Measurements from ENCODE around the gene ZFYVE9. TPM values are rescaled to one million over a fixed set of nuclear protein-coding genes. Genes with fewer than 3 reads are reported as not detected.

Gene ZFYVE9
- total and polyA plus RNA-seq, 2 of the 8 experiments (the other 6 are each of a cell fraction or from before 2014, with no cell fraction given), result 5.8 to 26.5 TPM

DNA sequence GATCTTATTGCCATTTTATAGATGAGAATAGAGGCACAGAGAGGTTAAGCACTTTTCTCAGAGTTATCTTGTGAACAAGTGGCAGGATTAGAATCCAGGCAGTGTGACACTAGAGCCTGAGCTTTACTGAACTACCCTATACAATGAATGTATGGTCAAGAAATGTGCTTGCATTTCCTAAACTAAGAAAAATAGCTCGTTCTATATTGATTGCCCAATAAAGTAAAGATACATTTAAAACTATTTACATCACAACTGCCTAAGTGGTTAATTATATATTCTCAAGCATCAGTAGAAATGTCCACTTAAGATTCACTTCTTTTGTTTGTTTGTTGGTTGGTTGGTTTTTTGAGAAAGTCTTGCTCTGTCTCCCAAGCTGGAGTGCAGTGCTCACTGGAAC, 91.6 kb downstream of the ZFYVE9 start:
- Histone ChIP-seq H3K23me2 (ENCODE audit: low read depth, low read length) (no peaks in the 10 kb centered on the region), H4K91ac (replicated peaks; ENCODE audit: insufficient read length, low read length) (no peak overlapping the region), H2BK5ac (ENCODE audit: low read depth, low read length) (no peak overlapping the region), H2BK15ac (ENCODE audit: low read length) (no peak overlapping the region), H3K27me3 (replicated peaks in 1 of 4; ENCODE audit: control insufficient read depth in 3 of 4, extremely low read depth in 1 of 4, insufficient read depth in 3 of 4, low read length in 3 of 4) (no peaks in the 10 kb centered on the region), H3K79me2 (ENCODE audit: control insufficient read depth in 1 of 2, insufficient read depth in 2 of 2, low read length in 2 of 2) (no peaks in the 10 kb centered on the region), H3K79me1 (ENCODE audit: low read depth, low read length) (no peaks in the 10 kb centered on the region), H3K4me2 (ENCODE audit: insufficient read depth in 1 of 2, low read depth in 2 of 2, low read length in 2 of 2) (no peak overlapping the region), H3K4me3 (ENCODE audit: extremely low read depth in 1 of 4, insufficient read depth in 2 of 4, low read depth in 3 of 4, low read length in 4 of 4) (no peak overlapping the region), H3K9ac (replicated peaks in 1 of 4; ENCODE audit: extremely low read depth in 1 of 4, low read depth in 3 of 4, low read length in 3 of 4) (no peak overlapping the region), H2AK5ac (ENCODE audit: low read depth, low read length) (no peak overlapping the region), H3K14ac (ENCODE audit: insufficient read length) (no peak overlapping the region), H3K36me3 (ENCODE audit: control insufficient read depth in 2 of 4, insufficient read depth in 4 of 4, low read length in 3 of 4) (no peaks in the 10 kb centered on the region), H4K8ac (ENCODE audit: extremely low read depth, insufficient read depth, low read length) (no peak overlapping the region), H2BK20ac (ENCODE audit: low read length) (no peak overlapping the region), H3K23ac (ENCODE audit: insufficient read length) (no peak overlapping the region), H2AFZ (ENCODE audit: low read length) (no peak overlapping the region), H3K4me1 (replicated peaks in 1 of 4; ENCODE audit: control insufficient read depth in 3 of 4, insufficient read depth in 4 of 4, low read length in 3 of 4) (peaks cover 0 to 4% (median 0%) of the 10 kb centered on the region in 4 experiments; a peak in 2 of 7 replicates), H2BK12ac (ENCODE audit: low read depth, low read length) (no peak overlapping the region), H3K9me3 (ENCODE audit: insufficient read depth in 2 of 2, low read depth in 1 of 2, low read length in 1 of 2) (no peaks in the 10 kb centered on the region), H3K27ac (ENCODE audit: low read depth, low read length) (no peak overlapping the region), H3K4ac (replicated peaks; ENCODE audit: insufficient read length, low read depth, low read length) (no peak overlapping the region), H4K20me1 (replicated peaks in 1 of 2; ENCODE audit: control insufficient read depth in 1 of 2, insufficient read depth in 2 of 2, low read length in 2 of 2) (no peaks in the 10 kb centered on the region), H3K18ac (ENCODE audit: extremely low read depth, low read length) (no peak overlapping the region), H4K5ac (ENCODE audit: insufficient read length, low read depth, low read length) (no peak overlapping the region), H3K56ac (replicated peaks; ENCODE audit: insufficient read length, low read depth, low read length) (no peak overlapping the region), H2BK120ac (replicated peaks; ENCODE audit: low read depth, low read length) (no peak overlapping the region)
- TF ChIP-seq, protein P1, sequence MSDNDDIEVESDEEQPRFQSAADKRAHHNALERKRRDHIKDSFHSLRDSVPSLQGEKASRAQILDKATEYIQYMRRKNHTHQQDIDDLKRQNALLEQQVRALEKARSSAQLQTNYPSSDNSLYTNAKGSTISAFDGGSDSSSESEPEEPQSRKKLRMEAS (IDR thresholded peaks at IDR 0.05), result no peak
- TF ChIP-seq POLR2AphosphoS5 (IDR thresholded peaks at IDR 0.05; ENCODE audit: low read depth, low read length) (no peak), RBBP5 (IDR thresholded peaks at IDR 0.05; ENCODE audit: borderline replicate concordance, low read depth, low read length) (no peak)
- no peak for FAIRE-seq
- WGBS, 2 experiments (ENCODE audit: extremely low coverage in 1 of 2, insufficient coverage in 1 of 2, insufficient read length in 1 of 2, insufficient replicate concordance in 2 of 2, low coverage in 1 of 2, low lambda C conversion rate in 2 of 2, missing lambda C conversion rate in 1 of 2), result 89% methylated on average over 1 of the region's 1 CpG; no CpG with 5 or more reads in 1 of the 2 experiments
- DNase-seq (ENCODE audit: low read depth in 1 of 2, low spot score in 2 of 2), result no peak
- ChIA-PET CTCF (ENCODE audit: partially characterized antibody) (no interaction called here), POLR2A (ENCODE audit: partially characterized antibody) (no interaction called here)

Data from H1 (cell line).